Endothelial cell of umbilical vein (primary cell): ENCODE data around the gene CASP7. TPM values are rescaled to one million over a fixed set of nuclear protein-coding genes. Genes with fewer than 3 reads are reported as not detected.

ENCODE experiments used
- BruUV-seq: library from RNA; stranded (reverse); fragments of 400-500 nt; replicated peaks from 2 replicates; lab custom pipeline; 2021; lab: Mats Ljungman, UMichigan
- CTCF ChIA-PET: fragments of 300-600, 350-600 bp; sonication (Branson Sonifier 250); formaldehyde crosslinking; loops from one replicate; lab custom pipeline; 2021; ENCODE audit warnings: antibody characterized with exemption, inconsistent platforms; lab: Charles Lee
- POLR2A ChIA-PET: fragments of 300-600, 350-600 bp; sonication (Branson Sonifier 250); formaldehyde crosslinking; loops from one replicate; lab custom pipeline; 2021; ENCODE audit warnings: antibody characterized with exemption, inconsistent platforms; lab: Charles Lee
- DNase-seq: peaks from one replicate; pipeline ENCODE4 v3.0.0-alpha.2; 2011; ENCODE audit warnings: low read depth, low spot score
- FAIRE-seq: peaks from 2 replicates; lab custom pipeline; 2011; peaks lifted over from hg19 to GRCh38; lab: Jason Lieb, UNC
- H2AFZ ChIP-seq: 2 replicates; pipeline ENCODE4 v1.6.0; 2012; ENCODE audit warnings: low read depth, low read length, control low read depth, inconsistent platforms
- H3K27ac ChIP-seq: 2 replicates; pipeline ENCODE4 v1.5.1; 2011; ENCODE audit warnings: low read depth, mild to moderate bottlenecking, control low read depth, low read length, moderate library complexity; ENCODE audit not compliant: insufficient read depth
- H3K27me3 ChIP-seq, 2 experiments: 2 replicates each; pipeline versions ENCODE4 v1.6.0 to v1.6.1; 2011; ENCODE audit warnings: low read length in 2 of 2, mixed read lengths in 1 of 2; ENCODE audit not compliant: control insufficient read depth in 2 of 2, insufficient read depth in 2 of 2
- H3K36me3 ChIP-seq, 2 experiments: 2 replicates in 1 of 2; 3 replicates in 1 of 2; pipeline ENCODE4 v1.5.1; 2011; ENCODE audit warnings: low read length in 2 of 2, mild to moderate bottlenecking in 1 of 2, moderate library complexity in 1 of 2; ENCODE audit not compliant: control insufficient read depth in 2 of 2, insufficient read depth in 2 of 2; ENCODE audit errors: extremely low read depth in 1 of 2
- H3K4me1 ChIP-seq: 3 replicates; pipeline ENCODE4 v1.5.1; 2011; ENCODE audit warnings: mild to moderate bottlenecking, low read length; ENCODE audit not compliant: control insufficient read depth, insufficient read depth; ENCODE audit errors: extremely low read depth
- H3K4me2 ChIP-seq: 2 replicates; pipeline ENCODE4 v1.6.1; 2011; ENCODE audit warnings: low read length, control low read depth, mixed read lengths; ENCODE audit not compliant: insufficient read depth
- H3K4me3 ChIP-seq, 3 experiments: fragments of 200-600 bp in 1 of 3; sonication (generic), shearing (Covaris generic) in 1 of 3; replicated peaks in 1 of 3; 2 replicates each; pipeline ENCODE4 v1.5.1; 2011 to 2016; ENCODE audit warnings: control low read depth in 3 of 3, low read length in 3 of 3, mild to moderate bottlenecking in 2 of 3, inconsistent platforms in 1 of 3, low read depth in 1 of 3, moderate library complexity in 1 of 3; ENCODE audit not compliant: insufficient read depth in 1 of 3
- H3K79me2 ChIP-seq: 2 replicates; pipeline ENCODE4 v1.6.0; 2012; ENCODE audit warnings: low read length, inconsistent platforms; ENCODE audit not compliant: control insufficient read depth, insufficient read depth
- H3K9ac ChIP-seq: replicated peaks from 2 replicates; pipeline ENCODE3; 2011; ENCODE audit warnings: low read length, control low read depth; ENCODE audit not compliant: insufficient read depth; ENCODE audit errors: extremely low read depth
- H3K9me1 ChIP-seq: replicated peaks from 3 replicates; pipeline ENCODE4 v1.6.0; 2011; ENCODE audit warnings: mild to moderate bottlenecking, low read length; ENCODE audit not compliant: control insufficient read depth, insufficient read depth; ENCODE audit errors: extremely low read depth
- H3K9me3 ChIP-seq: replicated peaks from 2 replicates; pipeline ENCODE4 v1.5.1; 2012; ENCODE audit warnings: low read length, inconsistent platforms; ENCODE audit not compliant: control insufficient read depth, insufficient read depth
- H4K20me1 ChIP-seq: replicated peaks from 2 replicates; pipeline ENCODE3; 2011; ENCODE audit warnings: mild to moderate bottlenecking, low read length; ENCODE audit not compliant: control insufficient read depth, insufficient read depth; ENCODE audit errors: extremely low read depth
- EZH2 ChIP-seq: IDR thresholded peaks from 2 replicates; pipeline ENCODE4 v1.6.1; 2012; ENCODE audit warnings: borderline replicate concordance, low read depth, mild to moderate bottlenecking, moderate library complexity, low read length, inconsistent platforms; ENCODE audit not compliant: severe bottlenecking
- FOS ChIP-seq: IDR thresholded peaks from 2 replicates; pipeline ENCODE4 v1.6.1; 2011; ENCODE audit warnings: mild to moderate bottlenecking, low read length, moderate library complexity, borderline replicate concordance; ENCODE audit not compliant: insufficient read depth
- GATA2 ChIP-seq: IDR thresholded peaks from 2 replicates; pipeline ENCODE4 v1.7.0; 2011; ENCODE audit warnings: low read depth, mild to moderate bottlenecking, moderate library complexity, mixed read lengths, low read length; ENCODE audit not compliant: insufficient read length, insufficient read depth
- JUN ChIP-seq: IDR thresholded peaks from 2 replicates; pipeline ENCODE4 v1.6.1; 2011; ENCODE audit warnings: borderline replicate concordance, low read depth; ENCODE audit not compliant: insufficient read length, insufficient read depth
- MAX ChIP-seq: IDR thresholded peaks from 2 replicates; pipeline ENCODE4 v1.6.1; 2011; ENCODE audit not compliant: insufficient read depth, insufficient read length
- MYC ChIP-seq: IDR thresholded peaks from one replicate; pipeline ENCODE4 v1.6.1; 2011; ENCODE audit warnings: mild to moderate bottlenecking, low read depth, low read length
- POLR2A ChIP-seq: IDR thresholded peaks from 2 replicates; pipeline ENCODE4 v1.6.1; 2012; ENCODE audit warnings: low read depth, mild to moderate bottlenecking, control low read depth, low read length
- POLR2AphosphoS5 ChIP-seq: IDR thresholded peaks from 2 replicates; pipeline ENCODE4 v1.6.1; 2012; ENCODE audit warnings: low read depth, mild to moderate bottlenecking, control low read depth, low read length, moderate library complexity; ENCODE audit not compliant: insufficient read depth
- dilution Hi-C: fragments of 300-500 bp; cut with MboI; formaldehyde crosslinking; loops from one replicate; pipeline ENCODE4 v1.15.0; 2019; ENCODE audit warnings: low sequenced_read_pairs; ENCODE audit not compliant: extremely low pct_ligation_motif_present
- intact Hi-C: fragments of 100-400 bp; cut with micrococcal nuclease; formaldehyde crosslinking; loops from one replicate; pipeline ENCODE4 v1.10.0; 2022
- polyA plus RNA-seq, 4 experiments: library from polyadenylated mRNA; depleted of rRNA in 3 of 4; stranded (reverse) in 3 of 4; unstranded in 1 of 4; fragments of >200 nt; gene quantifications; 2 replicates each; pipeline versions ENCODE4 v1.2.1 to v1.2.3, GENCODE V29; 2011 to 2012; ENCODE audit warnings: missing spikeins in 1 of 4
- total RNA-seq: library from RNA; stranded (reverse); gene quantifications from 2 replicates; pipeline ENCODE4 v1.2.3, GENCODE V29; 2021
- TF ChIP-seq, protein P1 (sequence below), 2 donors: IDR thresholded peaks; 1 replicate in 1 of 2; 2 replicates in 1 of 2; pipeline ENCODE4 v1.5.1; 2011; ENCODE audit warnings: low read length in 2 of 2, mild to moderate bottlenecking in 2 of 2, moderate library complexity in 2 of 2, control low read depth in 1 of 2, inconsistent platforms in 1 of 2, low read depth in 1 of 2; ENCODE audit not compliant: insufficient read depth in 1 of 2; ENCODE audit errors: extremely low read depth in 1 of 2

The CASP7 gene
- total and polyA plus RNA-seq, 2 donors (not counting 3 experiments of a cell fraction or from before 2014, with no cell fraction given): 14.6 to 54.3 TPM

GRCh38 chr10:113765910-113766309 lies 86.2 kb downstream of the CASP7 start:
- no peak overlapping the region for H3K4me3 ChIP-seq
- FAIRE-seq: no peak
- no peaks in the 10 kb centered on the region for H3K36me3 ChIP-seq
- no TSS peak for BruUV-seq
- no peak overlapping the region for H3K9ac ChIP-seq
- H3K79me2 ChIP-seq: no peaks in the 10 kb centered on the region
- no peak for TF ChIP-seq MYC
- TF ChIP-seq POLR2A: no peak
- no peak for TF ChIP-seq JUN
- TF ChIP-seq, protein P1, sequence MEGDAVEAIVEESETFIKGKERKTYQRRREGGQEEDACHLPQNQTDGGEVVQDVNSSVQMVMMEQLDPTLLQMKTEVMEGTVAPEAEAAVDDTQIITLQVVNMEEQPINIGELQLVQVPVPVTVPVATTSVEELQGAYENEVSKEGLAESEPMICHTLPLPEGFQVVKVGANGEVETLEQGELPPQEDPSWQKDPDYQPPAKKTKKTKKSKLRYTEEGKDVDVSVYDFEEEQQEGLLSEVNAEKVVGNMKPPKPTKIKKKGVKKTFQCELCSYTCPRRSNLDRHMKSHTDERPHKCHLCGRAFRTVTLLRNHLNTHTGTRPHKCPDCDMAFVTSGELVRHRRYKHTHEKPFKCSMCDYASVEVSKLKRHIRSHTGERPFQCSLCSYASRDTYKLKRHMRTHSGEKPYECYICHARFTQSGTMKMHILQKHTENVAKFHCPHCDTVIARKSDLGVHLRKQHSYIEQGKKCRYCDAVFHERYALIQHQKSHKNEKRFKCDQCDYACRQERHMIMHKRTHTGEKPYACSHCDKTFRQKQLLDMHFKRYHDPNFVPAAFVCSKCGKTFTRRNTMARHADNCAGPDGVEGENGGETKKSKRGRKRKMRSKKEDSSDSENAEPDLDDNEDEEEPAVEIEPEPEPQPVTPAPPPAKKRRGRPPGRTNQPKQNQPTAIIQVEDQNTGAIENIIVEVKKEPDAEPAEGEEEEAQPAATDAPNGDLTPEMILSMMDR (IDR thresholded peaks at IDR 0.05; ENCODE audit: extremely low read depth in 1 of 2, insufficient read depth in 1 of 2, low read depth in 1 of 2, low read length in 2 of 2): no peak
- no peak for TF ChIP-seq EZH2
- TF ChIP-seq POLR2AphosphoS5: no peak
- no peak for TF ChIP-seq FOS
- no peak for TF ChIP-seq GATA2
- no peak for TF ChIP-seq MAX
- no peak overlapping the region for H2AFZ ChIP-seq
- no peaks in the 10 kb centered on the region for H3K9me3 ChIP-seq
- ChIA-PET CTCF (no interaction called here), POLR2A (no interaction called here)
- H3K27ac ChIP-seq: no peak overlapping the region
- intact Hi-C loops (no loop called here), dilution Hi-C loops (no loop called here)
- no peaks in the 10 kb centered on the region for H4K20me1 ChIP-seq
- no peak for DNase-seq
- H3K27me3 ChIP-seq: peaks cover 5 to 12% of the 10 kb centered on the region in 2 experiments
- H3K9me1 ChIP-seq: no peaks in the 10 kb centered on the region
- no peaks in the 10 kb centered on the region for H3K4me1 ChIP-seq
- H3K4me2 ChIP-seq: no peak overlapping the region
